ENCODE results near the gene CHKA. TPM values are rescaled to one million over a fixed set of nuclear protein-coding genes. Genes with fewer than 3 reads are reported as not detected.

The CHKA gene
- total and polyA plus RNA-seq, 2 of the 8 experiments (the other 6 are each of a cell fraction or from before 2014, with no cell fraction given): 61.2 to 86.6 TPM

DNA sequence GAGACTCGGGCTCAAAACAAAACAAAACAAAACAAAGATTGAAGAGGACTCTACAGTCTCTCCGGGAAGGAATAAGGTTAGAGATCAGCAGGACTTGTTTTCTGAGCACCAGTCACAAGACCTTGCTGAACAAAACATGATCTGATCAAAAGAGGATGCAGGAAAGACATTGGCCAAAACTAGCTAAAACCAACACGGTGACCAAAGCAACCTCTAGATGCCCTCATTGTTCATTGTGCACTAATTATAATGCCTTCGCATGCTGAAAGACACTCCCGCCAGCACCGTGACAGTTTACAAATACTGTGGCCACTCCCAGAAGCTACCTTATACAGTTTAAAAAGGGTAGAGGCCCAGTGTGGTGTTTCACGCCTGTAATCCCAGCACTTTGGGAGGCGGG, 15.7 kb upstream of the CHKA start:
- no peaks in the 10 kb centered on the region for H3K4me1 ChIP-seq (replicated peaks in 1 of 4; ENCODE audit: control insufficient read depth in 3 of 4, insufficient read depth in 4 of 4, low read length in 3 of 4)
- H3K9ac ChIP-seq (replicated peaks in 1 of 4; ENCODE audit: extremely low read depth in 1 of 4, low read depth in 3 of 4, low read length in 3 of 4): no peak overlapping the region
- H3K18ac ChIP-seq (ENCODE audit: extremely low read depth, low read length): no peak overlapping the region
- H3K27ac ChIP-seq (ENCODE audit: low read depth, low read length): no peak overlapping the region
- no peaks in the 10 kb centered on the region for H4K20me1 ChIP-seq (replicated peaks in 1 of 2; ENCODE audit: control insufficient read depth in 1 of 2, insufficient read depth in 2 of 2, low read length in 2 of 2)
- WGBS, 2 experiments (ENCODE audit: extremely low coverage in 1 of 2, insufficient coverage in 1 of 2, insufficient read length in 1 of 2, insufficient replicate concordance in 2 of 2, low coverage in 1 of 2, low lambda C conversion rate in 2 of 2, missing lambda C conversion rate in 1 of 2): 85% methylated on average over 8 of the region's 8 CpGs; no CpG with 5 or more reads in 1 of the 2 experiments
- H3K4me3 ChIP-seq (ENCODE audit: extremely low read depth in 1 of 4, insufficient read depth in 2 of 4, low read depth in 3 of 4, low read length in 4 of 4): no peak overlapping the region
- no peak overlapping the region for H2AFZ ChIP-seq (ENCODE audit: low read length)
- H3K79me2 ChIP-seq (ENCODE audit: control insufficient read depth in 1 of 2, insufficient read depth in 2 of 2, low read length in 2 of 2): no peaks in the 10 kb centered on the region
- H2BK5ac ChIP-seq (ENCODE audit: low read depth, low read length): no peak overlapping the region
- no peaks in the 10 kb centered on the region for H3K23me2 ChIP-seq (ENCODE audit: low read depth, low read length)
- no peak overlapping the region for H3K56ac ChIP-seq (replicated peaks; ENCODE audit: insufficient read length, low read depth, low read length)
- DNase-seq (ENCODE audit: low read depth in 1 of 2, low spot score in 2 of 2): no peak
- H4K91ac ChIP-seq (replicated peaks; ENCODE audit: insufficient read length, low read length): no peak overlapping the region
- FAIRE-seq: no peak
- no peaks in the 10 kb centered on the region for H3K27me3 ChIP-seq (replicated peaks in 1 of 4; ENCODE audit: control insufficient read depth in 3 of 4, extremely low read depth in 1 of 4, insufficient read depth in 3 of 4, low read length in 3 of 4)
- H2BK15ac ChIP-seq (ENCODE audit: low read length): no peak overlapping the region
- H3K4me2 ChIP-seq (ENCODE audit: insufficient read depth in 1 of 2, low read depth in 2 of 2, low read length in 2 of 2): no peak overlapping the region
- peaks cover 17 to 26% of the 10 kb centered on the region in 2 experiments for H3K9me3 ChIP-seq (ENCODE audit: insufficient read depth in 2 of 2, low read depth in 1 of 2, low read length in 1 of 2)
- no peak overlapping the region for H3K4ac ChIP-seq (replicated peaks; ENCODE audit: insufficient read length, low read depth, low read length)
- ChIA-PET POLR2A (ENCODE audit: partially characterized antibody) (interaction anchor here (2.3 to 4.0 kb wide), 3 partner anchors 10 to 20 kb away, joined by 5 to 21 read pairs (median 8); partner anchors contain the start of gene CHKA), CTCF (ENCODE audit: partially characterized antibody) (no interaction called here)
- TF ChIP-seq KDM5A (IDR thresholded peaks at IDR 0.05; ENCODE audit: low read length) (no peak), POLR2AphosphoS5 (IDR thresholded peaks at IDR 0.05; ENCODE audit: low read depth, low read length) (no peak), HDAC6 (IDR thresholded peaks at IDR 0.05; ENCODE audit: low read depth, low read length) (no peak), RAD21 (IDR thresholded peaks at IDR 0.05 in 1 of 2, conservative IDR thresholded peaks at IDR 0.05 in 1 of 2; ENCODE audit: low read depth in 2 of 2, low read length in 2 of 2) (no peak), SIX5 (IDR thresholded peaks at IDR 0.05; ENCODE audit: low read depth, low read length) (no peak), GTF2F1 (IDR thresholded peaks at IDR 0.05; ENCODE audit: borderline replicate concordance, low read depth, low read length) (no peak)
- TF ChIP-seq, protein P1, sequence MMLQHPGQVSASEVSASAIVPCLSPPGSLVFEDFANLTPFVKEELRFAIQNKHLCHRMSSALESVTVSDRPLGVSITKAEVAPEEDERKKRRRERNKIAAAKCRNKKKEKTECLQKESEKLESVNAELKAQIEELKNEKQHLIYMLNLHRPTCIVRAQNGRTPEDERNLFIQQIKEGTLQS (IDR thresholded peaks at IDR 0.05; ENCODE audit: insufficient read depth, low read depth, low read length): no peak
- TF ChIP-seq, protein P2, sequence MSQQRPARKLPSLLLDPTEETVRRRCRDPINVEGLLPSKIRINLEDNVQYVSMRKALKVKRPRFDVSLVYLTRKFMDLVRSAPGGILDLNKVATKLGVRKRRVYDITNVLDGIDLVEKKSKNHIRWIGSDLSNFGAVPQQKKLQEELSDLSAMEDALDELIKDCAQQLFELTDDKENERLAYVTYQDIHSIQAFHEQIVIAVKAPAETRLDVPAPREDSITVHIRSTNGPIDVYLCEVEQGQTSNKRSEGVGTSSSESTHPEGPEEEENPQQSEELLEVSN (IDR thresholded peaks at IDR 0.05): no peak
- no peak overlapping the region for H2AK5ac ChIP-seq (ENCODE audit: low read depth, low read length)
- no peak overlapping the region for H2BK12ac ChIP-seq (ENCODE audit: low read depth, low read length)
- H4K5ac ChIP-seq (ENCODE audit: insufficient read length, low read depth, low read length): no peak overlapping the region
- no peak overlapping the region for H3K23ac ChIP-seq (ENCODE audit: insufficient read length)
- no peaks in the 10 kb centered on the region; the same call in 1 of the 2 replicates for H3K79me1 ChIP-seq (ENCODE audit: low read depth, low read length)
- H4K8ac ChIP-seq (ENCODE audit: extremely low read depth, insufficient read depth, low read length): no peak overlapping the region
- H3K14ac ChIP-seq (ENCODE audit: insufficient read length): no peak overlapping the region
- H2BK20ac ChIP-seq (ENCODE audit: low read length): no peak overlapping the region
- H2BK120ac ChIP-seq (replicated peaks; ENCODE audit: low read depth, low read length): no peak overlapping the region
- no peaks in the 10 kb centered on the region for H3K36me3 ChIP-seq (ENCODE audit: control insufficient read depth in 2 of 4, insufficient read depth in 4 of 4, low read length in 3 of 4)

Measured in H1 (cell line).